GM23248 (cell line): Measurements from ENCODE around the gene SYTL2.

Experiments used
- EZH2 ChIP-seq: fragments of 200-600 bp; sonication (generic); IDR thresholded peaks from 2 replicates; pipeline ENCODE4 v1.6.1; 2018; ENCODE audit warnings: antibody characterized with exemption, mild to moderate bottlenecking; ENCODE audit not compliant: insufficient read depth, poor library complexity, severe bottlenecking
- EZH2phosphoT487 ChIP-seq: fragments of 200-600 bp; sonication (generic); IDR thresholded peaks from 2 replicates; pipeline ENCODE4 v1.6.1; 2018; ENCODE audit warnings: antibody characterized with exemption, moderate library complexity, mild to moderate bottlenecking, low read depth; ENCODE audit not compliant: insufficient read depth

- TF ChIP-seq EZH2phosphoT487 (no peak), EZH2 (no peak)
These were observed 116.5 kb downstream of the SYTL2 start for GRCh38 chr11:85694385-85694980.
